ENCODE data around the gene NEUROG1. TPM values are rescaled to one million over a fixed set of nuclear protein-coding genes. Genes with fewer than 3 reads are reported as not detected.

NEUROG1 gene
- total RNA-seq, 1 experiment from 2014 or later: not detected

Other genes with a start within 250 kb of the NEUROG1 start
- 170 and 177 TPM in 2 replicates for gene MACROH2A1, start 136.7 kb downstream of the NEUROG1 start, total RNA-seq (2014; rRNA removed; shearing (Covaris generic))
- not detected in 2 replicates for gene DCANP1, start 88.6 kb downstream of the NEUROG1 start, total RNA-seq (2014; rRNA removed; shearing (Covaris generic))
- not detected in 2 replicates for gene TIFAB, start 83.6 kb downstream of the NEUROG1 start, total RNA-seq (2014; rRNA removed; shearing (Covaris generic))
- 0.12 and 0.26 TPM in 2 replicates for gene CXCL14, start 43.0 kb upstream of the NEUROG1 start, total RNA-seq (2014; rRNA removed; shearing (Covaris generic))